HepG2 (cell line): ENCODE results near the gene IFT172. TPM values are rescaled to one million over a fixed set of nuclear protein-coding genes. Genes with fewer than 3 reads are reported as not detected.
A peak's percentile ranks its signal among the peaks of the same experiment; 100 is the strongest.

ENCODE experiments used
- IRF9 ChIP-seq: sonication (generic); formaldehyde crosslinking; IDR thresholded peaks from 2 replicates; pipeline ENCODE4 v1.8.0; 2022; ENCODE audit warnings: missing genetic modification reagents, mild to moderate bottlenecking, borderline replicate concordance
- POLR2AphosphoS2 ChIP-seq: IDR thresholded peaks from 2 replicates; pipeline ENCODE4 v1.6.1; 2011; ENCODE audit warnings: low read depth, low read length, improper control_type of control experiment
- SMC3 ChIP-seq: IDR thresholded peaks from 2 replicates; pipeline ENCODE4 v1.6.1; 2011; ENCODE audit warnings: low read length, improper control_type of control experiment
- polyA plus RNA-seq, 8 experiments: library from polyadenylated mRNA; depleted of rRNA in 3 of 8; stranded (reverse) in 7 of 8; unstranded in 1 of 8; fragments of >200 nt; fragmentation: Illumina TruSeq in 4 of 8; extraction: Trizol in 4 of 8; gene quantifications; 2 replicates each; pipeline versions ENCODE4 v1.2.1 to v1.2.3, GENCODE V29; 2011 to 2016; ENCODE audit warnings: low read depth in 4 of 8, missing spikeins in 1 of 8, mixed read lengths in 1 of 8; ENCODE audit not compliant: insufficient read depth in 1 of 8
- total RNA-seq, 5 experiments: library from RNA; depleted of rRNA; stranded (reverse); fragments of >200 nt; fragmentation: Illumina TruSeq; extraction: Trizol; gene quantifications; 2 replicates each; pipeline ENCODE4 v1.2.3, GENCODE V29; 2016; ENCODE audit warnings: low read depth in 1 of 5
- TF ChIP-seq, protein P1 (sequence below): sonication (generic); formaldehyde crosslinking; IDR thresholded peaks from 2 replicates; pipeline ENCODE4 v1.5.0; 2020; ENCODE audit warnings: mild to moderate bottlenecking, missing genetic modification reagents, borderline replicate concordance
- TF ChIP-seq, protein P2 (sequence below): sonication (generic); formaldehyde crosslinking; IDR thresholded peaks from 2 replicates; pipeline ENCODE4 v1.4.0; 2020; ENCODE audit warnings: low read depth, mild to moderate bottlenecking, missing genetic modification reagents

The IFT172 gene
- total and polyA plus RNA-seq, 2 of the 13 experiments (the other 11 are each of a cell fraction or from before 2014, with no cell fraction given): 21.6 to 35.7 TPM

DNA sequence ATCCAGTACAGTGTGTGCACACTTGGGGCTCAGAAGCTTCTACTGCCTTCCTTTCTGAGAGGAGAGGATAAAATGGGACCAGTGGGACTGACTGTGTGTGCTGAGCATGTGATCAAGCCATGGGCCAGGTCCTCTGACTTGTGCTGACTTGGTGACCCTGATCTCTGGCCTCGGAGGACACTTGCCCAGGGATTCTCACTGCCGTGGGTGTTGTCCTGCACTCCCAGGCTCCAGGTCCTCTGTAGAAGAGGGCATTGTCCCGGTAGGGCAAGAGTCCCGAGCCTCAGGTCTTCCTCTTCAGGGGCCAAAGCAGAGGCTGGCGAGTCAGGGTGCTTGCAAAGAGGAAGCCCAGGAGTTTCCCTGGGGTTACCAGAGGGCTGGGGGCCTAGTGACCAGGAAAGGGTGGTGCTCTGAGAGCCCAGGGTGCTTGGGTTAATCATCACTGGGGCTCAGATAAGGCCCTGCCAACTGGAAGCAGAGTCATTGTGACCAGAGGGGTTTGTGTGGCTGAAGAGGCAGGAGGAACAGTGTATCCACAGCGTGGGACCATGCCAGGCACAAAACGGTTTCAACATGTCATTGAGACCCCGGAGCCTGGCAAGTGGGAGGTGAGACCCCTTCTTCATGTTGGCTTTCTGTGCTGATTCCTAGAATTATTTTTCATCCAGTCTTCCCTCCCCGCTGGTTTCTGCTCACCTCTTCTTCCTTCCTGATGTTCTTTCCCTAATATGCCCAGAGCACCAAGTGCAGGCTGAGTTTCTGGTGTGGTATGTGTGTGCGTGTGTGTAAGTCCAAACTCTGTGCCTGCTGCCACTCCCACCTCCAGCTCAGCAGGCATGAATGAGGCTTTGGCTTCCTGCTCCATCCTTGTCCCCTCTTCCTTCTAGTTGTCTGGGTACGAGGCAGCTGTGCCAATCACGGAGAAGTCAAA is 7.1 kb upstream of the IFT172 start, which contains the start of gene GCKR (continued):
- TF ChIP-seq IRF9 (peak; percentile 90), POLR2AphosphoS2 (0 out of 2 replicates have a peak, but pooled peaks have one; percentile 58), SMC3 (0 out of 2 replicates have a peak, but pooled peaks have one; percentile 0)
- TF ChIP-seq, protein P1, sequence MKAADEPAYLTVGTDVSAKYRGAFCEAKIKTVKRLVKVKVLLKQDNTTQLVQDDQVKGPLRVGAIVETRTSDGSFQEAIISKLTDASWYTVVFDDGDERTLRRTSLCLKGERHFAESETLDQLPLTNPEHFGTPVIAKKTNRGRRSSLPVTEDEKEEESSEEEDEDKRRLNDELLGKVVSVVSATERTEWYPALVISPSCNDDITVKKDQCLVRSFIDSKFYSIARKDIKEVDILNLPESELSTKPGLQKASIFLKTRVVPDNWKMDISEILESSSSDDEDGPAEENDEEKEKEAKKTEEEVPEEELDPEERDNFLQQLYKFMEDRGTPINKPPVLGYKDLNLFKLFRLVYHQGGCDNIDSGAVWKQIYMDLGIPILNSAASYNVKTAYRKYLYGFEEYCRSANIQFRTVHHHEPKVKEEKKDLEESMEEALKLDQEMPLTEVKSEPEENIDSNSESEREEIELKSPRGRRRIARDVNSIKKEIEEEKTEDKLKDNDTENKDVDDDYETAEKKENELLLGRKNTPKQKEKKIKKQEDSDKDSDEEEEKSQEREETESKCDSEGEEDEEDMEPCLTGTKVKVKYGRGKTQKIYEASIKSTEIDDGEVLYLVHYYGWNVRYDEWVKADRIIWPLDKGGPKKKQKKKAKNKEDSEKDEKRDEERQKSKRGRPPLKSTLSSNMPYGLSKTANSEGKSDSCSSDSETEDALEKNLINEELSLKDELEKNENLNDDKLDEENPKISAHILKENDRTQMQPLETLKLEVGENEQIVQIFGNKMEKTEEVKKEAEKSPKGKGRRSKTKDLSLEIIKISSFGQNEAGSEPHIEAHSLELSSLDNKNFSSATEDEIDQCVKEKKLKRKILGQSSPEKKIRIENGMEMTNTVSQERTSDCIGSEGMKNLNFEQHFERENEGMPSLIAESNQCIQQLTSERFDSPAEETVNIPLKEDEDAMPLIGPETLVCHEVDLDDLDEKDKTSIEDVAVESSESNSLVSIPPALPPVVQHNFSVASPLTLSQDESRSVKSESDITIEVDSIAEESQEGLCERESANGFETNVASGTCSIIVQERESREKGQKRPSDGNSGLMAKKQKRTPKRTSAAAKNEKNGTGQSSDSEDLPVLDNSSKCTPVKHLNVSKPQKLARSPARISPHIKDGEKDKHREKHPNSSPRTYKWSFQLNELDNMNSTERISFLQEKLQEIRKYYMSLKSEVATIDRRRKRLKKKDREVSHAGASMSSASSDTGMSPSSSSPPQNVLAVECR (CRISPR knock-in tag): peak; percentile 79; the same call in 1 of the 2 replicates
- TF ChIP-seq, protein P2, sequence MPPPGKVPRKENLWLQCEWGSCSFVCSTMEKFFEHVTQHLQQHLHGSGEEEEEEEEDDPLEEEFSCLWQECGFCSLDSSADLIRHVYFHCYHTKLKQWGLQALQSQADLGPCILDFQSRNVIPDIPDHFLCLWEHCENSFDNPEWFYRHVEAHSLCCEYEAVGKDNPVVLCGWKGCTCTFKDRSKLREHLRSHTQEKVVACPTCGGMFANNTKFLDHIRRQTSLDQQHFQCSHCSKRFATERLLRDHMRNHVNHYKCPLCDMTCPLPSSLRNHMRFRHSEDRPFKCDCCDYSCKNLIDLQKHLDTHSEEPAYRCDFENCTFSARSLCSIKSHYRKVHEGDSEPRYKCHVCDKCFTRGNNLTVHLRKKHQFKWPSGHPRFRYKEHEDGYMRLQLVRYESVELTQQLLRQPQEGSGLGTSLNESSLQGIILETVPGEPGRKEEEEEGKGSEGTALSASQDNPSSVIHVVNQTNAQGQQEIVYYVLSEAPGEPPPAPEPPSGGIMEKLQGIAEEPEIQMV: peak; percentile 39; the same call in 1 of the 2 replicates
